Muscle layer of colon (tissue), 2 donors: Measurements from ENCODE around the gene MIEF2.

Experiments used
- H3K27ac ChIP-seq: one replicate; pipeline ENCODE4 v1.7.0; 2013; ENCODE audit warnings: low read depth, mild to moderate bottlenecking, low read length, moderate library complexity
- H3K27me3 ChIP-seq, 2 donors: one replicate each; pipeline ENCODE4 v1.7.0; 2013; ENCODE audit warnings: low read length in 2 of 2, mild to moderate bottlenecking in 2 of 2; ENCODE audit not compliant: insufficient read depth in 2 of 2, control insufficient read depth in 1 of 2
- H3K36me3 ChIP-seq: one replicate; pipeline ENCODE4 v1.7.0; 2013; ENCODE audit warnings: mild to moderate bottlenecking, low read length; ENCODE audit not compliant: insufficient read depth
- H3K4me1 ChIP-seq: one replicate; pipeline ENCODE4 v1.7.0; 2013; ENCODE audit warnings: mild to moderate bottlenecking, low read length; ENCODE audit not compliant: insufficient read depth
- H3K4me3 ChIP-seq, 2 donors: one replicate each; pipeline ENCODE4 v1.7.0; 2013; ENCODE audit warnings: low read length in 2 of 2, low read depth in 1 of 2, mild to moderate bottlenecking in 1 of 2, moderate library complexity in 1 of 2
- H3K9ac ChIP-seq: one replicate; pipeline ENCODE4 v1.7.0; 2013; ENCODE audit warnings: low read length
- H3K9me3 ChIP-seq: one replicate; pipeline ENCODE4 v1.7.0; 2013; ENCODE audit warnings: mild to moderate bottlenecking, low read length
- donor health status: abdominal sarcoma.
- donor health status: Adenocarcinoma of cecum.

The MIEF2 gene

GRCh38 chr17:18227635-18228034, 32.8 kb upstream of the MIEF2 start:
- no peak overlapping the region for H3K9ac ChIP-seq
- H3K4me1 ChIP-seq: peaks cover 16% of the 10 kb centered on the region
- no peak overlapping the region for H3K27ac ChIP-seq
- H3K27me3 ChIP-seq: no peaks in the 10 kb centered on the region
- no peaks in the 10 kb centered on the region for H3K36me3 ChIP-seq
- H3K9me3 ChIP-seq: no peaks in the 10 kb centered on the region
- no peak overlapping the region for H3K4me3 ChIP-seq

GRCh38 chr17:18228176-18228682, 32.2 kb upstream of the MIEF2 start:
- H3K9ac ChIP-seq: no peak overlapping the region

GRCh38 chr17:18229254-18229653, 31.2 kb upstream of the MIEF2 start:
- no peak overlapping the region for H3K27ac ChIP-seq
- H3K27me3 ChIP-seq: no peaks in the 10 kb centered on the region
- no peak overlapping the region for H3K4me3 ChIP-seq
- H3K9ac ChIP-seq: no peak overlapping the region
- peaks cover 16% of the 10 kb centered on the region for H3K4me1 ChIP-seq
- no peaks in the 10 kb centered on the region for H3K9me3 ChIP-seq
- H3K36me3 ChIP-seq: peaks cover under 1% of the 10 kb centered on the region

More at GRCh38 chr17:18228176-18228682, 32.2 kb upstream of the MIEF2 start:
- Histone ChIP-seq H3K4me1 (peaks cover 16% of the 10 kb centered on the region), H3K36me3 (no peaks in the 10 kb centered on the region), H3K27me3 (no peaks in the 10 kb centered on the region), H3K9me3 (no peaks in the 10 kb centered on the region), H3K4me3 (no peak overlapping the region), H3K27ac (no peak overlapping the region)

- H3K9ac ChIP-seq: no peak overlapping the region
- peaks cover 6% of the 10 kb centered on the region for H3K36me3 ChIP-seq
- peaks cover 13% of the 10 kb centered on the region for H3K4me1 ChIP-seq
- no peak overlapping the region for H3K27ac ChIP-seq
- no peak overlapping the region for H3K4me3 ChIP-seq
- H3K9me3 ChIP-seq: no peaks in the 10 kb centered on the region
- no peaks in the 10 kb centered on the region for H3K27me3 ChIP-seq
Observed at GRCh38 chr17:18229771-18230170, 30.7 kb upstream of the MIEF2 start.

- Histone ChIP-seq H3K27me3 (no peaks in the 10 kb centered on the region), H3K9me3 (no peaks in the 10 kb centered on the region), H3K27ac (no peak overlapping the region), H3K4me1 (peaks cover 10% of the 10 kb centered on the region), H3K9ac (no peak overlapping the region), H3K36me3 (peaks cover 13% of the 10 kb centered on the region), H3K4me3 (no peak overlapping the region)
Observed at GRCh38 chr17:18230288-18231141, 29.9 kb upstream of the MIEF2 start.

- Histone ChIP-seq H3K9me3 (no peaks in the 10 kb centered on the region), H3K9ac (no peak overlapping the region), H3K27ac (no peak overlapping the region), H3K4me1 (peaks cover 8% of the 10 kb centered on the region), H3K27me3 (no peaks in the 10 kb centered on the region), H3K4me3 (no peak overlapping the region), H3K36me3 (peaks cover 18% of the 10 kb centered on the region)
Observed at GRCh38 chr17:18231164-18231563, 29.3 kb upstream of the MIEF2 start.

GRCh38 chr17:18233803-18234518, 26.5 kb upstream of the MIEF2 start:
- Histone ChIP-seq H3K36me3 (peaks cover 22% of the 10 kb centered on the region), H3K4me1 (no peaks in the 10 kb centered on the region), H3K9me3 (no peaks in the 10 kb centered on the region), H3K4me3 (no peak overlapping the region), H3K9ac (no peak overlapping the region), H3K27ac (no peak overlapping the region), H3K27me3 (no peaks in the 10 kb centered on the region)

- H3K36me3 ChIP-seq: peaks cover 22% of the 10 kb centered on the region
- no peak overlapping the region for H3K27ac ChIP-seq
- no peaks in the 10 kb centered on the region for H3K4me1 ChIP-seq
- H3K27me3 ChIP-seq: no peaks in the 10 kb centered on the region
- no peaks in the 10 kb centered on the region for H3K9me3 ChIP-seq
- no peak overlapping the region for H3K9ac ChIP-seq
- H3K4me3 ChIP-seq: no peak overlapping the region
Observed at GRCh38 chr17:18234853-18235380, 25.5 kb upstream of the MIEF2 start.

- no peak overlapping the region for H3K4me3 ChIP-seq
- no peaks in the 10 kb centered on the region for H3K9me3 ChIP-seq
- peaks cover 22% of the 10 kb centered on the region for H3K36me3 ChIP-seq
- no peaks in the 10 kb centered on the region for H3K27me3 ChIP-seq
- no peak overlapping the region for H3K27ac ChIP-seq
- no peak overlapping the region for H3K9ac ChIP-seq
- H3K4me1 ChIP-seq: no peaks in the 10 kb centered on the region
Observed at GRCh38 chr17:18235743-18236256, 24.7 kb upstream of the MIEF2 start.

- Histone ChIP-seq H3K9ac (no peak overlapping the region), H3K27ac (no peak overlapping the region), H3K36me3 (peaks cover 22% of the 10 kb centered on the region)
Observed at GRCh38 chr17:18236494-18236893, 24.0 kb upstream of the MIEF2 start.

GRCh38 chr17:18237461-18237860, 23.0 kb upstream of the MIEF2 start:
- Histone ChIP-seq H3K36me3 (peaks cover 22% of the 10 kb centered on the region), H3K4me3 (no peak overlapping the region), H3K9me3 (no peaks in the 10 kb centered on the region), H3K9ac (no peak overlapping the region), H3K4me1 (no peaks in the 10 kb centered on the region), H3K27me3 (no peaks in the 10 kb centered on the region), H3K27ac (no peak overlapping the region)

More at GRCh38 chr17:18236494-18236893, 24.0 kb upstream of the MIEF2 start:
- Histone ChIP-seq H3K27me3 (no peaks in the 10 kb centered on the region), H3K4me3 (no peak overlapping the region), H3K4me1 (no peaks in the 10 kb centered on the region), H3K9me3 (no peaks in the 10 kb centered on the region)
